HEK293 (cell line): ENCODE data around the gene PHKG2.

Source experiments
- ZBTB7A ChIP-seq: fragments of 450-650 bp; formaldehyde crosslinking; IDR thresholded peaks from 2 replicates; pipeline ENCODE4 v1.5.1; 2016; ENCODE audit warnings: low read depth, missing biosample characterization, missing genetic modification characterization
- ZFP37 ChIP-seq: fragments of 450-650 bp; formaldehyde crosslinking; IDR thresholded peaks from 2 replicates; pipeline ENCODE4 v1.5.1; 2016; ENCODE audit warnings: missing biosample characterization, missing genetic modification characterization
- ZNF146 ChIP-seq: fragments of 450-650 bp; formaldehyde crosslinking; IDR thresholded peaks from 2 replicates; pipeline ENCODE4 v1.5.1; 2016; ENCODE audit warnings: missing biosample characterization, missing genetic modification characterization
- TF ChIP-seq, protein P1 (sequence below): fragments of 450-650 bp; formaldehyde crosslinking; IDR thresholded peaks from 2 replicates; pipeline ENCODE4 v1.5.1; 2016; ENCODE audit warnings: missing biosample characterization, missing genetic modification characterization

DNA sequence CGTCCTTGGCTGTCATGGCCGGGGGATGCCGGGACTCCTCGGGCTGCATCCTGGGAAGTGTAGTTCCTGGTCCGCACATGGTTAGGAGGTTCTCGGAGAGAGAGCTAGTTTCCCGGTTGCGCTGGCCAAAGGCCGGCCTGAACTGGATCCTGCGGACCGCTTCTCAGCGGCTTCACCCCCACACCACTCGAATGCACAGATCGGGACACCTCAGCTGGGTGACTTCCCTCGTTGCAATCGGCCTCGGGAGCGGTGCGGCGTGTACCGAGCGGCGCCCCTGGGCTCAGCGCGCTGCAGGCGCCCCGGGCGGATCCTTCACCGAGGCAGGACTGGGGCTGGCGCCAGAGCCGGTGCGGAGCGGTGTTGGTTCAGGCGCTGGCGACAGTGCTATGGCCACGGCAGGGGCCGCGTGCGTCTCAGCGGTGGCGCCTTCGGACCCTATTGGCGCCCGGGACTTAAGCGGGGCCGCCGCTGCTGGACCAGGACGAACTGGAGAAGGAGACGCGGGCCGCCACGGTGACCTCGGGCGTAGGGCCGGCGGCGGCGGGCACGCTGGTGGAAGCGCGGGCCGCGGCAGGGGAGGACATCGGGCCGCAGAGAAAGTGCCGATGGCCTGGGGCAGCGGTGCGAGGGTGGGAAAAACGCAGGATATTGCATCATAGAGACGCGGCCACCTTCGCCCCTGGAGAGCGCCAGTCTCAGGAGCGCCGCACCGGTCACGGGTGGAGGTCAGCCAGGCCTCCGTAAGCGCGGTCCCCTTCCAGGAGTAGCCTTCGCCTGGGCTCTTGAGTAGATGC is 27.4 kb downstream of the PHKG2 start:
- TF ChIP-seq, protein P1, sequence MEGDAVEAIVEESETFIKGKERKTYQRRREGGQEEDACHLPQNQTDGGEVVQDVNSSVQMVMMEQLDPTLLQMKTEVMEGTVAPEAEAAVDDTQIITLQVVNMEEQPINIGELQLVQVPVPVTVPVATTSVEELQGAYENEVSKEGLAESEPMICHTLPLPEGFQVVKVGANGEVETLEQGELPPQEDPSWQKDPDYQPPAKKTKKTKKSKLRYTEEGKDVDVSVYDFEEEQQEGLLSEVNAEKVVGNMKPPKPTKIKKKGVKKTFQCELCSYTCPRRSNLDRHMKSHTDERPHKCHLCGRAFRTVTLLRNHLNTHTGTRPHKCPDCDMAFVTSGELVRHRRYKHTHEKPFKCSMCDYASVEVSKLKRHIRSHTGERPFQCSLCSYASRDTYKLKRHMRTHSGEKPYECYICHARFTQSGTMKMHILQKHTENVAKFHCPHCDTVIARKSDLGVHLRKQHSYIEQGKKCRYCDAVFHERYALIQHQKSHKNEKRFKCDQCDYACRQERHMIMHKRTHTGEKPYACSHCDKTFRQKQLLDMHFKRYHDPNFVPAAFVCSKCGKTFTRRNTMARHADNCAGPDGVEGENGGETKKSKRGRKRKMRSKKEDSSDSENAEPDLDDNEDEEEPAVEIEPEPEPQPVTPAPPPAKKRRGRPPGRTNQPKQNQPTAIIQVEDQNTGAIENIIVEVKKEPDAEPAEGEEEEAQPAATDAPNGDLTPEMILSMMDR = no peak; the same call in none of the 2 replicates
- TF ChIP-seq ZBTB7A (tag by site-specific recombination) (0 out of 2 replicates have a peak, but pooled peaks have one; percentile 38), ZFP37 (tag by site-specific recombination) (peak; percentile 91), ZNF146 (0 out of 2 replicates have a peak, but pooled peaks have one; percentile 11)
